CD4-positive, alpha-beta T cell treated with Interleukin-6 for 4 hours (primary cell): Measurements from ENCODE around the gene BRINP2.

Experiments used
- DNase-seq: peaks from one replicate; pipeline ENCODE4 v3.0.0-alpha.2; 2020; ENCODE audit warnings: mixed read lengths

The BRINP2 gene

GRCh38 chr1:177329871-177330270 is 159.1 kb downstream of the BRINP2 start:
- no peak for DNase-seq
